ENCODE measurements around the gene MTX1.
"Not testable (repeated sequence)": the region's sequence is repeated elsewhere in the genome, so short reads cannot be mapped to it uniquely, and the experiment has no call there.

The MTX1 gene

GRCh38 chr1:155242805-155243358, 34.4 kb downstream of the MTX1 start:
- TF ChIP-seq CTCF (IDR thresholded peaks at IDR 0.05; ENCODE audit: low read depth, low read length, poor library complexity, severe bottlenecking): no peak
- no peak for TF ChIP-seq EZH2phosphoT487 (IDR thresholded peaks at IDR 0.05; ENCODE audit: borderline replicate concordance, low read length)
- H3F3A ChIP-seq (ENCODE audit: control insufficient read depth, insufficient read depth): 0 out of 2 replicates have a peak, but pooled peaks cover 5% of the 10 kb centered on the region
- H3K36me3 ChIP-seq (ENCODE audit: control insufficient read depth, low read length): peaks cover 11% of the 10 kb centered on the region
- no peaks in the 10 kb centered on the region for H3K27me3 ChIP-seq (ENCODE audit: control insufficient read depth, low read length)
- peak overlapping the region; percentile 72 for H3K4me2 ChIP-seq (ENCODE audit: low read length)
- peak overlapping the region; percentile 84 for H3K4me3 ChIP-seq (ENCODE audit: low read length)
- H3K79me2 ChIP-seq (ENCODE audit: control insufficient read depth, low read length): peaks cover 26% of the 10 kb centered on the region
- H3K27ac ChIP-seq (ENCODE audit: low read depth, low read length): peak overlapping the region; percentile 71
- H3K9me2 ChIP-seq (replicated peaks; ENCODE audit: control insufficient read depth, low read length): no peaks in the 10 kb centered on the region
- H3K4me1 ChIP-seq (ENCODE audit: control insufficient read depth, low read length): peaks cover 37% of the 10 kb centered on the region
- no peaks in the 10 kb centered on the region for H3K9me3 ChIP-seq (ENCODE audit: control insufficient read depth, insufficient read depth, low read length)
- H4K20me1 ChIP-seq (ENCODE audit: control insufficient read depth, insufficient read depth, low read depth, low read length): no peaks in the 10 kb centered on the region

- peak; percentile 34 for TF ChIP-seq CTCF (IDR thresholded peaks at IDR 0.05; ENCODE audit: low read depth, low read length, poor library complexity, severe bottlenecking)
- TF ChIP-seq EZH2phosphoT487 (IDR thresholded peaks at IDR 0.05; ENCODE audit: borderline replicate concordance, low read length): no peak
- Histone ChIP-seq H3K9me2 (replicated peaks; ENCODE audit: control insufficient read depth, low read length) (no peaks in the 10 kb centered on the region), H3K4me3 (ENCODE audit: low read length) (peak overlapping the region; percentile 84), H3K27ac (ENCODE audit: low read depth, low read length) (peak overlapping the region; percentile 71), H3K79me2 (ENCODE audit: control insufficient read depth, low read length) (peaks cover 26% of the 10 kb centered on the region), H3F3A (ENCODE audit: control insufficient read depth, insufficient read depth) (0 out of 2 replicates have a peak, but pooled peaks cover 5% of the 10 kb centered on the region), H3K4me2 (ENCODE audit: low read length) (peak overlapping the region; percentile 97), H3K4me1 (ENCODE audit: control insufficient read depth, low read length) (peaks cover 37% of the 10 kb centered on the region), H3K9me3 (ENCODE audit: control insufficient read depth, insufficient read depth, low read length) (no peaks in the 10 kb centered on the region), H4K20me1 (ENCODE audit: control insufficient read depth, insufficient read depth, low read depth, low read length) (no peaks in the 10 kb centered on the region), H3K27me3 (ENCODE audit: control insufficient read depth, low read length) (no peaks in the 10 kb centered on the region), H3K36me3 (ENCODE audit: control insufficient read depth, low read length) (peaks cover 14% of the 10 kb centered on the region)
These were observed 36.1 kb downstream of the MTX1 start for GRCh38 chr1:155244368-155245162.

GRCh38 chr1:155245163-155245524, 36.6 kb downstream of the MTX1 start:
- Histone ChIP-seq H3K4me1 (ENCODE audit: control insufficient read depth, low read length) (peaks cover 41% of the 10 kb centered on the region), H3K27me3 (ENCODE audit: control insufficient read depth, low read length) (no peaks in the 10 kb centered on the region), H3F3A (ENCODE audit: control insufficient read depth, insufficient read depth) (peaks cover 5% of the 10 kb centered on the region; the same call in 1 of the 2 replicates), H3K36me3 (ENCODE audit: control insufficient read depth, low read length) (peaks cover 14% of the 10 kb centered on the region), H3K9me2 (replicated peaks; ENCODE audit: control insufficient read depth, low read length) (no peaks in the 10 kb centered on the region), H3K9me3 (ENCODE audit: control insufficient read depth, insufficient read depth, low read length) (no peaks in the 10 kb centered on the region), H3K27ac (ENCODE audit: low read depth, low read length) (peak overlapping the region; percentile 71), H3K79me2 (ENCODE audit: control insufficient read depth, low read length) (peaks cover 26% of the 10 kb centered on the region), H3K4me2 (ENCODE audit: low read length) (peak overlapping the region; percentile 97), H3K4me3 (ENCODE audit: low read length) (peak overlapping the region; percentile 84), H4K20me1 (ENCODE audit: control insufficient read depth, insufficient read depth, low read depth, low read length) (no peaks in the 10 kb centered on the region)
- TF ChIP-seq EZH2phosphoT487 (IDR thresholded peaks at IDR 0.05; ENCODE audit: borderline replicate concordance, low read length) (no peak), CTCF (IDR thresholded peaks at IDR 0.05; ENCODE audit: low read depth, low read length, poor library complexity, severe bottlenecking) (no peak)

- peaks cover 38% of the 10 kb centered on the region for H3K4me1 ChIP-seq (ENCODE audit: control insufficient read depth, low read length)
- not testable (repeated sequence) for H3F3A ChIP-seq (ENCODE audit: control insufficient read depth, insufficient read depth); H3K9me2 ChIP-seq (replicated peaks; ENCODE audit: control insufficient read depth, low read length); H3K27me3 ChIP-seq (ENCODE audit: control insufficient read depth, low read length); H3K27ac ChIP-seq (ENCODE audit: low read depth, low read length); H3K9me3 ChIP-seq (ENCODE audit: control insufficient read depth, insufficient read depth, low read length); H3K4me3 ChIP-seq (ENCODE audit: low read length); H4K20me1 ChIP-seq (ENCODE audit: control insufficient read depth, insufficient read depth, low read depth, low read length); H3K4me2 ChIP-seq (ENCODE audit: low read length)
- peaks cover 21% of the 10 kb centered on the region for H3K36me3 ChIP-seq (ENCODE audit: control insufficient read depth, low read length)
- peaks cover 22% of the 10 kb centered on the region for H3K79me2 ChIP-seq (ENCODE audit: control insufficient read depth, low read length)
These were observed 38.3 kb downstream of the MTX1 start for GRCh38 chr1:155246796-155247195.

Measured in DOHH2 (cell line).